K562 (cell line): ENCODE data around the gene STOX2. TPM values are rescaled to one million over a fixed set of nuclear protein-coding genes. Genes with fewer than 3 reads are reported as not detected.

Experiments used
- ATAC-seq: fragments of 200-7000 bp; cut with Tn5 transposase; 3 replicates; pipeline ENCODE4 v1.9.1; 2020; ENCODE audit warnings: moderate library complexity
- BruUV-seq: library from RNA; stranded (reverse); fragments of 400-500 nt; replicated peaks from 2 replicates; lab custom pipeline; 2021; lab: Mats Ljungman, UMichigan
- CTCF ChIA-PET: fragments of 300-600 bp; formaldehyde crosslinking; extraction: SDS; loops from one replicate; lab custom pipeline; 2021; ENCODE audit warnings: low intra/inter-chr PET ratio; lab: Yijun Ruan, JAX
- POLR2A ChIA-PET: fragments of 300-600, 350-650 bp; sonication (Branson Sonifier 250); formaldehyde crosslinking; extraction: SDS; loops from one replicate; lab custom pipeline; 2021; ENCODE audit warnings: antibody characterized with exemption, inconsistent platforms; lab: Yijun Ruan, JAX
- DNase-seq, 4 experiments: peaks; one replicate each; pipeline versions ENCODE4 v3.0.0 to v3.0.0-alpha.2; 2011 to 2018; ENCODE audit warnings: low spot score in 3 of 4, mixed read lengths in 3 of 4; ENCODE audit errors: extremely low read depth in 1 of 4
- FAIRE-seq: peaks from 2 replicates; lab custom pipeline; 2011; peaks lifted over from hg19 to GRCh38; lab: Jason Lieb, UNC
- H2AFZ ChIP-seq: 2 replicates; pipeline ENCODE4 v1.6.0; 2011; ENCODE audit warnings: low read depth, low read length, control low read depth, inconsistent platforms
- H3K27ac ChIP-seq: fragments of 200-600 bp; 3 replicates; pipeline ENCODE4 v1.8.0; 2011; ENCODE audit warnings: low read depth, mild to moderate bottlenecking, control low read depth, inconsistent platforms, low read length, moderate library complexity, mixed read lengths; ENCODE audit errors: extremely low read depth
- H3K27me3 ChIP-seq, 2 experiments: fragments of 300-600 bp in 1 of 2; 2 replicates in 1 of 2; 3 replicates in 1 of 2; pipeline versions ENCODE4 v1.6.0 to v1.8.0; 2011; ENCODE audit warnings: inconsistent platforms in 2 of 2, low read length in 2 of 2, mild to moderate bottlenecking in 1 of 2, mixed read lengths in 1 of 2, moderate library complexity in 1 of 2; ENCODE audit not compliant: control insufficient read depth in 2 of 2, insufficient read depth in 2 of 2
- H3K36me3 ChIP-seq: fragments of 300-600 bp; 3 replicates; pipeline ENCODE4 v1.8.0; 2011; ENCODE audit warnings: mild to moderate bottlenecking, low read length, inconsistent platforms; ENCODE audit not compliant: control insufficient read depth, insufficient read depth
- H3K4me1 ChIP-seq, 2 experiments: fragments of 200-600 bp in 1 of 2; replicated peaks in 1 of 2; 2 replicates in 1 of 2; 3 replicates in 1 of 2; pipeline versions ENCODE4 v1.5.1 to v1.8.0; 2011; ENCODE audit warnings: inconsistent platforms in 2 of 2, low read length in 2 of 2, mild to moderate bottlenecking in 1 of 2, mixed read lengths in 1 of 2, moderate library complexity in 1 of 2; ENCODE audit not compliant: control insufficient read depth in 2 of 2, insufficient read depth in 2 of 2
- H3K4me2 ChIP-seq: 2 replicates; pipeline ENCODE4 v1.6.1; 2011; ENCODE audit warnings: low read length, control low read depth, inconsistent platforms, mixed read lengths; ENCODE audit not compliant: insufficient read depth
- H3K4me3 ChIP-seq: fragments of 200-600 bp; sonication (generic), shearing (Covaris generic); 2 replicates; pipeline ENCODE4 v1.5.1; 2016; ENCODE audit warnings: control low read depth, inconsistent platforms
- H3K79me2 ChIP-seq: fragments of 200-600 bp; 3 replicates; pipeline ENCODE4 v1.8.0; 2011; ENCODE audit warnings: low read length, inconsistent platforms; ENCODE audit not compliant: control insufficient read depth, insufficient read depth
- H3K9ac ChIP-seq, 2 experiments: 2 replicates each; pipeline versions ENCODE4 v1.6.0 to v1.6.1; 2011; ENCODE audit warnings: low read depth in 2 of 2, low read length in 2 of 2, control low read depth in 1 of 2, inconsistent platforms in 1 of 2, mild to moderate bottlenecking in 1 of 2, mixed read lengths in 1 of 2; ENCODE audit not compliant: insufficient read depth in 1 of 2
- H3K9me1 ChIP-seq: one replicate; pipeline ENCODE4 v1.6.0; 2011; ENCODE audit warnings: inconsistent platforms, mild to moderate bottlenecking, low read length, moderate library complexity; ENCODE audit not compliant: control insufficient read depth, insufficient read depth
- H3K9me3 ChIP-seq: replicated peaks from 2 replicates; pipeline ENCODE4 v1.5.1; 2011; ENCODE audit warnings: low read depth, low read length, inconsistent platforms; ENCODE audit not compliant: control insufficient read depth, insufficient read depth
- H4K20me1 ChIP-seq: replicated peaks from 2 replicates; pipeline ENCODE4 v1.6.1; 2011; ENCODE audit warnings: low read length, inconsistent platforms, mixed read lengths; ENCODE audit not compliant: control insufficient read depth, insufficient read depth
- ARHGAP35 ChIP-seq: fragments of 450-650 bp; IDR thresholded peaks from 2 replicates; pipeline ENCODE4 v1.6.1; 2018; ENCODE audit not compliant: partially characterized antibody
- CEBPB ChIP-seq: fragments of 450-650 bp; IDR thresholded peaks from 2 replicates; pipeline ENCODE4 v1.6.1; 2016; ENCODE audit warnings: missing genetic modification characterization, missing compliant biosample characterization
- CEBPG ChIP-seq, 3 experiments: fragments of 200-800 bp in 1 of 3; sonication (Bioruptor generic) in 1 of 3; sonication (generic) in 1 of 3; formaldehyde crosslinking in 1 of 3; IDR thresholded peaks in 2 of 3; conservative IDR thresholded peaks in 1 of 3; 2 replicates each; pipeline versions ENCODE4 v1.6.1 to v1.8.0; 2016 to 2022; ENCODE audit warnings: missing compliant biosample characterization in 2 of 3, missing genetic modification characterization in 2 of 3, mild to moderate bottlenecking in 1 of 3, missing genetic modification reagents in 1 of 3
- HNRNPUL1 ChIP-seq: fragments of 200-400 bp; formaldehyde crosslinking; IDR thresholded peaks from 2 replicates; pipeline ENCODE4 v1.6.1; 2017; ENCODE audit warnings: low read length
- ILF3 ChIP-seq: fragments of 450-650 bp; IDR thresholded peaks from 2 replicates; pipeline ENCODE4 v1.6.1; 2018; ENCODE audit warnings: antibody characterized with exemption, mild to moderate bottlenecking, moderate library complexity, borderline replicate concordance
- KDM5B ChIP-seq: fragments of 200-600 bp; sonication (generic); IDR thresholded peaks from 2 replicates; pipeline ENCODE4 v1.6.1; 2012; ENCODE audit warnings: low read depth, mild to moderate bottlenecking, moderate library complexity, low read length, control low read depth, inconsistent platforms; ENCODE audit not compliant: insufficient replicate concordance
- NCOR1 ChIP-seq: fragments of 450-650 bp; IDR thresholded peaks from 2 replicates; pipeline ENCODE4 v1.6.1; 2016; ENCODE audit warnings: mild to moderate bottlenecking, moderate library complexity
- NR1H2 ChIP-seq: sonication (generic); formaldehyde crosslinking; IDR thresholded peaks from 2 replicates; pipeline ENCODE4 v1.4.0; 2020; ENCODE audit warnings: mild to moderate bottlenecking, missing genetic modification reagents
- RCOR1 ChIP-seq, 2 experiments: IDR thresholded peaks; 2 replicates each; pipeline ENCODE4 v1.6.1; 2012; ENCODE audit warnings: low read depth in 2 of 2, low read length in 2 of 2, borderline replicate concordance in 1 of 2, improper control_type of control experiment in 1 of 2
- SMARCB1 ChIP-seq: IDR thresholded peaks from 2 replicates; pipeline ENCODE4 v1.6.1; 2011; ENCODE audit warnings: improper control_type of control experiment, low read depth; ENCODE audit not compliant: insufficient read length
- ZNF324 ChIP-seq: fragments of 250-450 bp; sonication (Bioruptor Pico); IDR thresholded peaks from 2 replicates; pipeline ENCODE4 v1.4.0; 2020; ENCODE audit warnings: mild to moderate bottlenecking
- ZNF586 ChIP-seq: fragments of 450-650 bp; formaldehyde crosslinking; conservative IDR thresholded peaks from 2 replicates; pipeline ENCODE4 v1.4.0; 2020; ENCODE audit warnings: mild to moderate bottlenecking, moderate library complexity
- ZSCAN29 ChIP-seq: fragments of 450-650 bp; IDR thresholded peaks from 2 replicates; pipeline ENCODE4 v1.6.1; 2017
- ZZZ3 ChIP-seq: fragments of 450-650 bp; IDR thresholded peaks from 2 replicates; pipeline ENCODE4 v1.6.1; 2016; ENCODE audit warnings: antibody characterized with exemption, mild to moderate bottlenecking, moderate library complexity
- WGBS: fragments of 100-300 bp; shearing (Covaris generic); methylation state at CpG from one replicate; pipeline ENCODE4 v1.1.6; 2016; ENCODE audit warnings: low coverage, mixed read lengths; ENCODE audit not compliant: insufficient coverage; ENCODE audit errors: missing lambda C conversion rate; 5-methylcytosine and 5-hydroxymethylcytosine counted together
- in situ Hi-C: fragments of 300-500 bp; cut with MboI; formaldehyde crosslinking; loops from 4 replicates; pipeline ENCODE4 v1.15.0; 2018; ENCODE audit warnings: inconsistent platforms, mixed read lengths
- intact Hi-C: fragments of 100-400 bp; cut with micrococcal nuclease; formaldehyde crosslinking; loops from 2 replicates; pipeline ENCODE4 v1.14.2; 2022
- polyA plus RNA-seq, 8 experiments: library from polyadenylated mRNA; depleted of rRNA in 4 of 8; stranded (reverse) in 5 of 8; unstranded in 3 of 8; fragments of >200 nt; fragmentation: Nextera tagmentation in 2 of 8; fragmentation: Illumina TruSeq in 1 of 8; extraction: Ambion mirVana in 2 of 8; extraction: Trizol in 1 of 8; gene quantifications; 2 replicates each; pipeline versions ENCODE4 v1.2.1 to v1.2.3, GENCODE V29; 2011 to 2014; ENCODE audit warnings: inconsistent platforms in 1 of 8, missing spikeins in 1 of 8
- total RNA-seq, 7 experiments: library from RNA; depleted of rRNA in 6 of 7; stranded (reverse); fragments of >200 nt in 6 of 7; fragmentation: Illumina TruSeq in 2 of 7; extraction: Trizol in 2 of 7; gene quantifications; 2 replicates each; pipeline versions ENCODE4 v1.2.1 to v1.2.3, GENCODE V29; 2011 to 2021; ENCODE audit warnings: low replicate concordance in 1 of 7
- TF ChIP-seq, protein P1 (sequence below): fragments of 450-650 bp; IDR thresholded peaks from 2 replicates; pipeline ENCODE4 v1.6.1; 2016; ENCODE audit warnings: antibody characterized with exemption
- TF ChIP-seq, protein P2 (sequence below): fragments of 250-450 bp; sonication (Bioruptor Pico); IDR thresholded peaks from 2 replicates; pipeline ENCODE4 v1.8.0; 2021; ENCODE audit warnings: mild to moderate bottlenecking, moderate library complexity
- TF ChIP-seq, protein P3 (sequence below), 3 experiments: IDR thresholded peaks in 2 of 3; conservative IDR thresholded peaks in 1 of 3; 2 replicates each; pipeline ENCODE4 v1.5.1; 2011 to 2012; ENCODE audit warnings: low read length in 3 of 3, mild to moderate bottlenecking in 3 of 3, control low read depth in 2 of 3, improper control_type of control experiment in 1 of 3, inconsistent platforms in 1 of 3, low read depth in 1 of 3, mixed read lengths in 1 of 3, moderate library complexity in 1 of 3; ENCODE audit not compliant: insufficient read depth in 2 of 3

The STOX2 gene
- total and polyA plus RNA-seq, 9 of the 15 experiments (the other 6 are each of a cell fraction or from before 2014, with no cell fraction given), result not detected

DNA sequence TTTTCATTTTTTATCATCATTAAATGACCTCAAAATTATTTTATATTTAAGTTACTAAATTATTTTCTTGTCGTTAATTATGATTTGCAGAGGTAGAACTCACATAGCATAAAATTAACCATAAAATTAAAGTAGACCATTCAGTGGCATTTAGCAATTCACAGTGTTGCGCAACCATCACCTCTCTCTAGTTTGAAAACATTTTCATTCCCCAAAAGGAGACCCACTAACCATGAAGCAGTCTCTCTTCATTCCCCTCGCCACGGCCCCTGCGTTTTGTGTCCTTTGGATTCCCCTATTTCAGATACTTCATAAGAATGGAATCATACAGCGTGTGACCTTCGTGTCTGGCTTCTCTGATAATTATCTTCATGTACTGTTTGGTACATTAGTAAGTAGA lies 157.7 kb downstream of the STOX2 start:
- H3K9me1 ChIP-seq, result no peaks in the 10 kb centered on the region
- H3K4me1 ChIP-seq, result no peaks in the 10 kb centered on the region
- no peak overlapping the region for H3K27ac ChIP-seq
- H3K9ac ChIP-seq, result no peak overlapping the region
- no peaks in the 10 kb centered on the region for H3K36me3 ChIP-seq
- H3K27me3 ChIP-seq, result peaks cover 0 to 27% of the 10 kb centered on the region in 2 experiments; a peak in 4 of 5 replicates
- no peaks in the 10 kb centered on the region for H4K20me1 ChIP-seq
- 6% methylated on average over 7 of the region's 7 CpGs for WGBS
- POLR2A ChIA-PET, result no interaction called here
- in situ Hi-C loops (no loop called here), intact Hi-C loops (no loop called here)
- ATAC-seq, result no peak
- no peaks in the 10 kb centered on the region for H3K79me2 ChIP-seq
- H3K9me3 ChIP-seq, result no peaks in the 10 kb centered on the region
- no peak for DNase-seq
- TF ChIP-seq NR1H2 (CRISPR knock-in tag) (no peak), RCOR1 (IDR thresholded peaks at IDR 0.05; ENCODE audit: borderline replicate concordance in 1 of 2, low read depth in 2 of 2, low read length in 2 of 2) (no peak), ARHGAP35 (no peak), KDM5B (no peak), HNRNPUL1 (no peak), ILF3 (no peak), ZNF324 (CRISPR knock-in tag) (no peak), CEBPB (peak; percentile 93), SMARCB1 (no peak), NCOR1 (no peak), ZZZ3 (no peak), CEBPG (CRISPR knock-in tag; IDR thresholded peaks at IDR 0.05) (peak; percentile 32; the same call in 1 of the 2 replicates), CEBPG (tag; conservative IDR thresholded peaks at IDR 0.05 in 1 of 2, IDR thresholded peaks at IDR 0.05 in 1 of 2) (peak; percentile 65 to 94), ZSCAN29 (no peak), ZNF586 (CRISPR knock-in tag) (no peak)
- TF ChIP-seq, protein P1, sequence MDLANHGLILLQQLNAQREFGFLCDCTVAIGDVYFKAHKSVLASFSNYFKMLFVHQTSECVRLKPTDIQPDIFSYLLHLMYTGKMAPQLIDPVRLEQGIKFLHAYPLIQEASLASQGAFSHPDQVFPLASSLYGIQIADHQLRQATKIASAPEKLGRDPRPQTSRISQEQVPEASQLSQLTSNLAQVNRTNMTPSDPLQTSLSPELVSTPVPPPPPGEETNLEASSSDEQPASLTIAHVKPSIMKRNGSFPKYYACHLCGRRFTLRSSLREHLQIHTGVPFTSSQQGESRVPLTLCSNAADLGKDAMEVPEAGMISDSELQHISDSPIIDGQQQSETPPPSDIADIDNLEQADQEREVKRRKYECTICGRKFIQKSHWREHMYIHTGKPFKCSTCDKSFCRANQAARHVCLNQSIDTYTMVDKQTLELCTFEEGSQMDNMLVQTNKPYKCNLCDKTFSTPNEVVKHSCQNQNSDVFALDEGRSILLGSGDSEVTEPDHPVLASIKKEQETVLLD, result no peak
- TF ChIP-seq, protein P2, sequence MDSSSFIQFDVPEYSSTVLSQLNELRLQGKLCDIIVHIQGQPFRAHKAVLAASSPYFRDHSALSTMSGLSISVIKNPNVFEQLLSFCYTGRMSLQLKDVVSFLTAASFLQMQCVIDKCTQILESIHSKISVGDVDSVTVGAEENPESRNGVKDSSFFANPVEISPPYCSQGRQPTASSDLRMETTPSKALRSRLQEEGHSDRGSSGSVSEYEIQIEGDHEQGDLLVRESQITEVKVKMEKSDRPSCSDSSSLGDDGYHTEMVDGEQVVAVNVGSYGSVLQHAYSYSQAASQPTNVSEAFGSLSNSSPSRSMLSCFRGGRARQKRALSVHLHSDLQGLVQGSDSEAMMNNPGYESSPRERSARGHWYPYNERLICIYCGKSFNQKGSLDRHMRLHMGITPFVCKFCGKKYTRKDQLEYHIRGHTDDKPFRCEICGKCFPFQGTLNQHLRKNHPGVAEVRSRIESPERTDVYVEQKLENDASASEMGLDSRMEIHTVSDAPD (CRISPR knock-in tag), result no peak
- TF ChIP-seq, protein P3, sequence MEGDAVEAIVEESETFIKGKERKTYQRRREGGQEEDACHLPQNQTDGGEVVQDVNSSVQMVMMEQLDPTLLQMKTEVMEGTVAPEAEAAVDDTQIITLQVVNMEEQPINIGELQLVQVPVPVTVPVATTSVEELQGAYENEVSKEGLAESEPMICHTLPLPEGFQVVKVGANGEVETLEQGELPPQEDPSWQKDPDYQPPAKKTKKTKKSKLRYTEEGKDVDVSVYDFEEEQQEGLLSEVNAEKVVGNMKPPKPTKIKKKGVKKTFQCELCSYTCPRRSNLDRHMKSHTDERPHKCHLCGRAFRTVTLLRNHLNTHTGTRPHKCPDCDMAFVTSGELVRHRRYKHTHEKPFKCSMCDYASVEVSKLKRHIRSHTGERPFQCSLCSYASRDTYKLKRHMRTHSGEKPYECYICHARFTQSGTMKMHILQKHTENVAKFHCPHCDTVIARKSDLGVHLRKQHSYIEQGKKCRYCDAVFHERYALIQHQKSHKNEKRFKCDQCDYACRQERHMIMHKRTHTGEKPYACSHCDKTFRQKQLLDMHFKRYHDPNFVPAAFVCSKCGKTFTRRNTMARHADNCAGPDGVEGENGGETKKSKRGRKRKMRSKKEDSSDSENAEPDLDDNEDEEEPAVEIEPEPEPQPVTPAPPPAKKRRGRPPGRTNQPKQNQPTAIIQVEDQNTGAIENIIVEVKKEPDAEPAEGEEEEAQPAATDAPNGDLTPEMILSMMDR (IDR thresholded peaks at IDR 0.05 in 2 of 3, conservative IDR thresholded peaks at IDR 0.05 in 1 of 3; ENCODE audit: insufficient read depth in 2 of 3, low read depth in 1 of 3, low read length in 3 of 3), result no peak
- no peak for FAIRE-seq
- H3K4me2 ChIP-seq, result no peak overlapping the region
- BruUV-seq, result no TSS peak
- no peak overlapping the region for H2AFZ ChIP-seq
- CTCF ChIA-PET, result no interaction called here
- no peak overlapping the region for H3K4me3 ChIP-seq
